ENCODE measurements around the gene ADARB2. TPM values are rescaled to one million over a fixed set of nuclear protein-coding genes. Genes with fewer than 3 reads are reported as not detected.

The ADARB2 gene
- total RNA-seq, 3 donors from 2014 or later, result 0.31 to 4.2 TPM; not detected in 1

GRCh38 chr10:1270490-1270889 is 466.8 kb downstream of the ADARB2 start:
- ATAC-seq (no peak), DNase-seq (no peak)
- Histone ChIP-seq H3K36me3 (ENCODE audit: low read depth) (no peaks in the 10 kb centered on the region), H3K9me3 (no peaks in the 10 kb centered on the region), H3K4me3 (no peak overlapping the region), H3K4me1 (ENCODE audit: low read depth) (no peaks in the 10 kb centered on the region)
- TF ChIP-seq CTCF (IDR thresholded peaks at IDR 0.05), result no peak
- intact Hi-C loops (cut with DNase I, micrococcal nuclease), result no loop called here

GRCh38 chr10:1268831-1269230 is 468.5 kb downstream of the ADARB2 start:
- no peaks in the 10 kb centered on the region for H3K36me3 ChIP-seq (ENCODE audit: low read depth)
- TF ChIP-seq CTCF (IDR thresholded peaks at IDR 0.05), result no peak
- intact Hi-C loops (cut with DNase I, micrococcal nuclease), result no loop called here
- ATAC-seq, result no peak
- DNase-seq, result no peak
- no peak overlapping the region for H3K4me3 ChIP-seq
- H3K4me1 ChIP-seq (ENCODE audit: low read depth), result no peaks in the 10 kb centered on the region
- H3K9me3 ChIP-seq, result no peaks in the 10 kb centered on the region

GRCh38 chr10:1267568-1267967 is 469.8 kb downstream of the ADARB2 start:
- H3K9me3 ChIP-seq, result no peaks in the 10 kb centered on the region
- TF ChIP-seq CTCF (IDR thresholded peaks at IDR 0.05), result no peak
- H3K4me1 ChIP-seq (ENCODE audit: low read depth), result no peaks in the 10 kb centered on the region
- intact Hi-C loops (cut with DNase I, micrococcal nuclease), result no loop called here
- no peak for DNase-seq
- no peak for ATAC-seq
- H3K4me3 ChIP-seq, result no peak overlapping the region
- no peaks in the 10 kb centered on the region for H3K36me3 ChIP-seq (ENCODE audit: low read depth)

- ATAC-seq, result no peak
- Histone ChIP-seq H3K4me1 (ENCODE audit: low read depth) (no peaks in the 10 kb centered on the region), H3K36me3 (ENCODE audit: low read depth) (no peaks in the 10 kb centered on the region), H3K9me3 (no peaks in the 10 kb centered on the region), H3K4me3 (no peak overlapping the region)
- no peak for TF ChIP-seq CTCF (IDR thresholded peaks at IDR 0.05)
- intact Hi-C loops (cut with DNase I, micrococcal nuclease), result no loop called here
- DNase-seq, result no peak
Observed at GRCh38 chr10:1267148-1267547, 470.2 kb downstream of the ADARB2 start.

- no peak for TF ChIP-seq CTCF (IDR thresholded peaks at IDR 0.05)
- DNase-seq, result no peak
- no peak for ATAC-seq
- Histone ChIP-seq H3K36me3 (ENCODE audit: low read depth) (no peaks in the 10 kb centered on the region), H3K4me3 (no peak overlapping the region), H3K4me1 (ENCODE audit: low read depth) (no peaks in the 10 kb centered on the region), H3K9me3 (no peaks in the 10 kb centered on the region)
- intact Hi-C loops (cut with DNase I, micrococcal nuclease), result no loop called here
Observed at GRCh38 chr10:1266033-1266802, 471.1 kb downstream of the ADARB2 start.
